ENCODE results near the gene NT5C3B. TPM values are rescaled to one million over a fixed set of nuclear protein-coding genes. Genes with fewer than 3 reads are reported as not detected.

Gene NT5C3B
- total RNA-seq, 1 experiment from 2014 or later, result 62.0 TPM

DNA sequence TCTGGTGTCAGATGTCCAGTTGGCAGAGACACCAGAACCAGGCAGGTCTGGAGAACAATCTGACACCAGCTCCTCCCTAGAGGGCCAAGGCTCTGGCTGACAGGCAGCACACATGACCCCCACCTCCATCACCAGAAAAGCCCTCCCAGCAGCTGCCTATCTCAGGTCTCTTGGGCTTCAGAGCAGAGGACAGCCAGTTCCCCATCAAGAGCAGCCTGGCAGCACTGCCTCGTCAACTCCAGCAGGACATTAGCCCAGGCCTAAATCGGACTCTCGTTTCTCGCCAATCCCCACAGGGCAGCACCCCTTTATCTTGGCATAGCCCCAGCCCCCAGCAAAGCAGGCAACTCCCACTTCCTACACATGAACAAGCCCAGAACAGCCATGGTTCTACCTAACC lies 53.9 kb downstream of the NT5C3B start:
- TF ChIP-seq, protein P1, sequence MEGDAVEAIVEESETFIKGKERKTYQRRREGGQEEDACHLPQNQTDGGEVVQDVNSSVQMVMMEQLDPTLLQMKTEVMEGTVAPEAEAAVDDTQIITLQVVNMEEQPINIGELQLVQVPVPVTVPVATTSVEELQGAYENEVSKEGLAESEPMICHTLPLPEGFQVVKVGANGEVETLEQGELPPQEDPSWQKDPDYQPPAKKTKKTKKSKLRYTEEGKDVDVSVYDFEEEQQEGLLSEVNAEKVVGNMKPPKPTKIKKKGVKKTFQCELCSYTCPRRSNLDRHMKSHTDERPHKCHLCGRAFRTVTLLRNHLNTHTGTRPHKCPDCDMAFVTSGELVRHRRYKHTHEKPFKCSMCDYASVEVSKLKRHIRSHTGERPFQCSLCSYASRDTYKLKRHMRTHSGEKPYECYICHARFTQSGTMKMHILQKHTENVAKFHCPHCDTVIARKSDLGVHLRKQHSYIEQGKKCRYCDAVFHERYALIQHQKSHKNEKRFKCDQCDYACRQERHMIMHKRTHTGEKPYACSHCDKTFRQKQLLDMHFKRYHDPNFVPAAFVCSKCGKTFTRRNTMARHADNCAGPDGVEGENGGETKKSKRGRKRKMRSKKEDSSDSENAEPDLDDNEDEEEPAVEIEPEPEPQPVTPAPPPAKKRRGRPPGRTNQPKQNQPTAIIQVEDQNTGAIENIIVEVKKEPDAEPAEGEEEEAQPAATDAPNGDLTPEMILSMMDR (IDR thresholded peaks at IDR 0.05; ENCODE audit: unreplicated experiment), result no peak
- BruUV-seq (replicated peaks), result no TSS peak
- H3K9me3 Mint-ChIP-seq (ENCODE audit: low read depth, unreplicated experiment), result no peaks in the 10 kb centered on the region
- H3K27me3 Mint-ChIP-seq (ENCODE audit: unreplicated experiment), result no peaks in the 10 kb centered on the region
- H3K4me1 Mint-ChIP-seq (ENCODE audit: low read depth, unreplicated experiment), result peaks cover 56% of the 10 kb centered on the region
- no peak for DNase-seq
- H3K27ac Mint-ChIP-seq (ENCODE audit: unreplicated experiment), result peak overlapping the region; percentile 93
- peaks cover 99% of the 10 kb centered on the region for H3K36me3 Mint-ChIP-seq (ENCODE audit: insufficient read depth, unreplicated experiment)
- peak overlapping the region; percentile 95 for H3K4me3 Mint-ChIP-seq (ENCODE audit: low read depth, unreplicated experiment)
- CTCF ChIA-PET, result interaction anchor here (0.6 to 1.3 kb wide), 3 partner anchors 13 to 44 kb away, joined by 3 to 4 read pairs (median 3); no protein-coding TSS in a partner anchor
- intact Hi-C loops (cut with micrococcal nuclease; ENCODE audit: unreplicated experiment), result no loop called here

DNA sequence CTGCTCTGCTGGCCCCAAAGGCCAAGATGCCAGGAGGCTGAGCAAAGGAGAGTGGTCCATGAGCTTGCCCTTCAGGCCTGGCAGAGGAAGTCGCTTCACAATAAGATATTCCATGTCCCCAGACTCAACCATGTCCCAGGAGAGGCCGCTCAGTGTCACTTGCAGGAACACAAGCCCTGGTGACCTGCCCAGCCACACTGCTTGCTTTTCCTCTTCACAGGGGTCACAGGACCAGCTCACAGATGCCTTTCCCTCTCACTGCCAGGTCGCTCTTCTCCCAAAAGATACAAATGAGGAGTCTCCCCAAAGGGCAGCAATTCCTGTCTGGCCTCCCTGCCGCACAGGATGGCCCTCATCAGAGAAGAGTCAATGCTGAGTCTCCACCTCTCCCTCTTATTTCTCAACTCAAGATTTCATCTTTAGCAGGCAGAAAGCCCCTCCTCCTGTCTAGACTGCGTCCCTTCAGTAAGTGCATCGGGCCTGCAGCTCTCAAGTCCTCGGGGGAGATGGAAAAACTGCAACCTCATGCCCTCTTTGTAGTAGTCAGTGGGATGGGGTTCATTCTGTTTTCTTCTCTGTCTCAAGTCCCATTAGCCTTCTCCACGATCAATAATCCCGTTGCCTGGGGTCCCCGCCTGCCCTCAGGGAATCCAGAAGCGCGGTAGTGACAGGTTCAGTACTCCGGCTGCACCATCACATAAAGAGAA lies 54.5 kb downstream of the NT5C3B start:
- Mint-ChIP-seq H3K4me3 (ENCODE audit: low read depth, unreplicated experiment) (peak overlapping the region; percentile 95), H3K4me1 (ENCODE audit: low read depth, unreplicated experiment) (peaks cover 55% of the 10 kb centered on the region), H3K27ac (ENCODE audit: unreplicated experiment) (peak overlapping the region; percentile 93), H3K9me3 (ENCODE audit: low read depth, unreplicated experiment) (no peaks in the 10 kb centered on the region), H3K36me3 (ENCODE audit: insufficient read depth, unreplicated experiment) (peaks cover 99% of the 10 kb centered on the region), H3K27me3 (ENCODE audit: unreplicated experiment) (no peaks in the 10 kb centered on the region)
- TF ChIP-seq, protein P1 (IDR thresholded peaks at IDR 0.05; ENCODE audit: unreplicated experiment), result no peak
- BruUV-seq (replicated peaks), result no TSS peak
- no peak for DNase-seq
- CTCF ChIA-PET, result interaction anchor here (0.6 to 3.5 kb wide), 5 partner anchors 20 to 1307 kb away, joined by 3 to 15 read pairs (median 3); no protein-coding TSS in a partner anchor
- intact Hi-C loops (cut with micrococcal nuclease; ENCODE audit: unreplicated experiment), result no loop called here

DNA sequence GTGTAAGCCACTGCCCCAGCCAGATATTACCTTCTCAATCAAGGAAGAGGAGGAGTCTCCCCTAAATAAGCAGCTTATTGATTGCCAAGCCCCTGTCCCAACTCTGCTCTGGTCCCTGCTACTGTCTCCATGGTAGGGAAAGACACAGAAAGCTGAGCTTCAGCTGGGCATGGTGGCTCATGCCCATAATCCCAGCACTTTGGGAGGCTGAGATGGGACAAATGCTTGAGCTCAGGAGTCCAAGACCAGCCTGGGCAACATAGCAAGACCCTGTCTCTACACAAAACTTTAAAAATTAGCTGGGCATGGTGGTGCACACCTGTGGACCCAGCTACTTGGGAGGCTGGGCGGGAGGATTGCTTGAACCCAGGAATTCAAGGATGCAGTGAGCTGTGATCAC lies 56.1 kb downstream of the NT5C3B start:
- TF ChIP-seq, protein P1 (IDR thresholded peaks at IDR 0.05; ENCODE audit: unreplicated experiment), result no peak
- intact Hi-C loops (cut with micrococcal nuclease; ENCODE audit: unreplicated experiment), result no loop called here
- CTCF ChIA-PET, result interaction anchor here (1.8 to 3.5 kb wide), 3 partner anchors 9 to 92 kb away, joined by 4 to 15 read pairs (median 5); partner anchors contain the start of gene EIF1
- peaks cover 99% of the 10 kb centered on the region for H3K36me3 Mint-ChIP-seq (ENCODE audit: insufficient read depth, unreplicated experiment)
- no peak for DNase-seq
- no TSS peak for BruUV-seq (replicated peaks)
- H3K9me3 Mint-ChIP-seq (ENCODE audit: low read depth, unreplicated experiment), result no peaks in the 10 kb centered on the region
- no peak overlapping the region for H3K27ac Mint-ChIP-seq (ENCODE audit: unreplicated experiment)
- peaks cover 71% of the 10 kb centered on the region for H3K4me1 Mint-ChIP-seq (ENCODE audit: low read depth, unreplicated experiment)
- no peaks in the 10 kb centered on the region for H3K27me3 Mint-ChIP-seq (ENCODE audit: unreplicated experiment)
- H3K4me3 Mint-ChIP-seq (ENCODE audit: low read depth, unreplicated experiment), result no peak overlapping the region

DNA sequence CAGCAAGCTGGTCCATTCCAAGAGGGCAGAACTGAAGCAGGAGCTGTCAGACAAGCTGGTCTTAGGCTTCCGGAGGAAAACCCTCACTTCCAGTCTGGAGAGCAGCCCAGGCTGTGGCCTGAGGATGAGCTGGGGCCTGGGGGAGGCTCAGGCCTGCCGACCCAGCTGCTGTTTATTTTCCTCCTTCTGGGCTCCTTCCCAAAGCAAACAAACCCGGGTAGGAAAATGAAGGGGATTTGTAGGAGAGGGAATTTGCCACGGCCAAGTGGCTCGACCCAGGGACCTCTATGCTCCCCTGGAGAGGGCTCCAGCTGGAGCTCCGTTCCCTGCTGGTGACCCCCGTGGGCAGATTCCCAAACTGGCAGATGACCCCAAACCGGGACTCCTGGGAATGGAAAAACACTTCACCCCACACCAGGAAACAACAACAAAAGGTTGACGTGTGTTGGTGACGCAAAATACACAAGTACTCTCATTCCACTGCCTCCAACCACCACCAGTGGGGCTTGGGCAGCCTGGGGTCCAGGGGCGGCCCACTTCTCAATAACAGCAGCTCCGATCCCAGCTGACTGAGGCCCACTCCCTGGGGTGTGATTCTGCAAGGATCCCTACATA lies 58.4 kb downstream of the NT5C3B start:
- Mint-ChIP-seq H3K27ac (ENCODE audit: unreplicated experiment) (peak overlapping the region; percentile 87), H3K4me3 (ENCODE audit: low read depth, unreplicated experiment) (peak overlapping the region; percentile 43), H3K4me1 (ENCODE audit: low read depth, unreplicated experiment) (peaks cover 86% of the 10 kb centered on the region), H3K36me3 (ENCODE audit: insufficient read depth, unreplicated experiment) (peaks cover 99% of the 10 kb centered on the region), H3K27me3 (ENCODE audit: unreplicated experiment) (no peaks in the 10 kb centered on the region), H3K9me3 (ENCODE audit: low read depth, unreplicated experiment) (no peaks in the 10 kb centered on the region)
- BruUV-seq (replicated peaks), result no TSS peak
- intact Hi-C loops (cut with micrococcal nuclease; ENCODE audit: unreplicated experiment), result no loop called here
- DNase-seq, result peak; percentile 50
- CTCF ChIA-PET, result interaction anchor here (0.6 to 7.3 kb wide), 10 partner anchors 8 to 85 kb away, joined by 3 to 63 read pairs (median 5); partner anchors contain the start of genes JUP and P3H4
- TF ChIP-seq, protein P1 (IDR thresholded peaks at IDR 0.05; ENCODE audit: unreplicated experiment), result no peak

Data from Calu3 (cell line).